PFSK-1 (cell line): ENCODE data around the gene ARHGAP6.

ENCODE experiments used
- FOXP2 ChIP-seq: optimal IDR thresholded peaks from 2 replicates; pipeline ENCODE3; 2011; ENCODE audit warnings: borderline replicate concordance, control low read depth, inconsistent platforms; ENCODE audit not compliant: insufficient read depth; ENCODE audit errors: extremely low read length, extremely low read depth
- POLR2AphosphoS5 ChIP-seq: IDR thresholded peaks from 2 replicates; pipeline ENCODE4 v1.6.1; 2012; ENCODE audit warnings: low read depth, mild to moderate bottlenecking, control low read depth, low read length, moderate library complexity
- SIN3A ChIP-seq: IDR thresholded peaks from 2 replicates; pipeline ENCODE4 v1.6.1; 2012; ENCODE audit warnings: mild to moderate bottlenecking, low read length, moderate library complexity, borderline replicate concordance; ENCODE audit not compliant: insufficient read depth
- TAF1 ChIP-seq: IDR thresholded peaks from 2 replicates; pipeline ENCODE4 v1.6.1; 2012; ENCODE audit warnings: low read length, control low read depth, borderline replicate concordance; ENCODE audit not compliant: insufficient read depth
- TF ChIP-seq, protein P1 (sequence below), 2 experiments: IDR thresholded peaks; 2 replicates each; pipeline versions ENCODE4 v1.6.1 to v1.8.0; 2011 to 2012; ENCODE audit warnings: low read depth in 2 of 2, low read length in 2 of 2, control low read depth in 1 of 2, inconsistent platforms in 1 of 2, mild to moderate bottlenecking in 1 of 2, moderate library complexity in 1 of 2; ENCODE audit not compliant: insufficient read depth in 1 of 2

The ARHGAP6 gene

DNA sequence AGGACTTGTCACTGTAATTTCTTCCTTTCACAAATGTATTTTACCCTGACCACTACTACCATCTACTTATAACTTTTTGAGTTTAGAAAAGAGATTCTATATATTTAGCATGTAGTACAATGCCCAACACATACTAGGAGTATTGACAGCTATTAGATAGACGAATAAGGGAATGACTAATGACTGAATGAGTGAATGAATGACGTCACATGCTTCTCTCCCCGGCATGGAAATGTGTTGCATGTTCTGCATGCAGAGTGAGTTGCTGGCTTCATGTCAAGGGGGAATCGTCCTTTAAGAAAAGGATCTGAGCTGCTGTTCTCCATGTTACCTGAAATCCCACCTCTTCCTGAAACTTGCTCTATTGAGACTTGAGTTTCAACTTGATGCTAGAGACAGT lies 459.9 kb downstream of the ARHGAP6 start:
- TF ChIP-seq SIN3A (no peak), POLR2AphosphoS5 (no peak), TAF1 (no peak), FOXP2 (no peak)
- TF ChIP-seq, protein P1, sequence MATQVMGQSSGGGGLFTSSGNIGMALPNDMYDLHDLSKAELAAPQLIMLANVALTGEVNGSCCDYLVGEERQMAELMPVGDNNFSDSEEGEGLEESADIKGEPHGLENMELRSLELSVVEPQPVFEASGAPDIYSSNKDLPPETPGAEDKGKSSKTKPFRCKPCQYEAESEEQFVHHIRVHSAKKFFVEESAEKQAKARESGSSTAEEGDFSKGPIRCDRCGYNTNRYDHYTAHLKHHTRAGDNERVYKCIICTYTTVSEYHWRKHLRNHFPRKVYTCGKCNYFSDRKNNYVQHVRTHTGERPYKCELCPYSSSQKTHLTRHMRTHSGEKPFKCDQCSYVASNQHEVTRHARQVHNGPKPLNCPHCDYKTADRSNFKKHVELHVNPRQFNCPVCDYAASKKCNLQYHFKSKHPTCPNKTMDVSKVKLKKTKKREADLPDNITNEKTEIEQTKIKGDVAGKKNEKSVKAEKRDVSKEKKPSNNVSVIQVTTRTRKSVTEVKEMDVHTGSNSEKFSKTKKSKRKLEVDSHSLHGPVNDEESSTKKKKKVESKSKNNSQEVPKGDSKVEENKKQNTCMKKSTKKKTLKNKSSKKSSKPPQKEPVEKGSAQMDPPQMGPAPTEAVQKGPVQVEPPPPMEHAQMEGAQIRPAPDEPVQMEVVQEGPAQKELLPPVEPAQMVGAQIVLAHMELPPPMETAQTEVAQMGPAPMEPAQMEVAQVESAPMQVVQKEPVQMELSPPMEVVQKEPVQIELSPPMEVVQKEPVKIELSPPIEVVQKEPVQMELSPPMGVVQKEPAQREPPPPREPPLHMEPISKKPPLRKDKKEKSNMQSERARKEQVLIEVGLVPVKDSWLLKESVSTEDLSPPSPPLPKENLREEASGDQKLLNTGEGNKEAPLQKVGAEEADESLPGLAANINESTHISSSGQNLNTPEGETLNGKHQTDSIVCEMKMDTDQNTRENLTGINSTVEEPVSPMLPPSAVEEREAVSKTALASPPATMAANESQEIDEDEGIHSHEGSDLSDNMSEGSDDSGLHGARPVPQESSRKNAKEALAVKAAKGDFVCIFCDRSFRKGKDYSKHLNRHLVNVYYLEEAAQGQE (IDR thresholded peaks at IDR 0.05; ENCODE audit: insufficient read depth in 1 of 2, low read depth in 2 of 2, low read length in 2 of 2), result no peak

DNA sequence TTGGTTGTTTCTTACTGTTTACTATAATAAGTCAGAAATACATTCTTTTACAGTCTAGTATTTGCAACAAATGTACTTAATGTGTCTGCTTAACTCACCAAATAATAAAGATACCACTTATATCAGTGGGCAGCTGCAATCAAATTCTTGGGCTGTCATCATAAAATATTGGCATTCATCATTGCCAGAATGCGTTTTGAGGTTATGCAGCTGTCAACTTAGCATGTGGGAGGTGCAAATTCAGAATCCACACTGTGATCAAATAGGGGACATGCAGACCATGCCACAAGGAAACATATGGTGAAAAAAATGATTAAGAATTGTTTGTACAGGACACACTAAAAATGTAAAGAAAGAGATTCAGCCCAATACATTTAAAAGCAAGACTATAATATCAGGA lies 468.0 kb downstream of the ARHGAP6 start:
- TF ChIP-seq, protein P1 (IDR thresholded peaks at IDR 0.05; ENCODE audit: insufficient read depth in 1 of 2, low read depth in 2 of 2, low read length in 2 of 2), result no peak
- TF ChIP-seq SIN3A, result no peak
- TF ChIP-seq TAF1, result no peak
- TF ChIP-seq FOXP2, result no peak
- no peak for TF ChIP-seq POLR2AphosphoS5

DNA sequence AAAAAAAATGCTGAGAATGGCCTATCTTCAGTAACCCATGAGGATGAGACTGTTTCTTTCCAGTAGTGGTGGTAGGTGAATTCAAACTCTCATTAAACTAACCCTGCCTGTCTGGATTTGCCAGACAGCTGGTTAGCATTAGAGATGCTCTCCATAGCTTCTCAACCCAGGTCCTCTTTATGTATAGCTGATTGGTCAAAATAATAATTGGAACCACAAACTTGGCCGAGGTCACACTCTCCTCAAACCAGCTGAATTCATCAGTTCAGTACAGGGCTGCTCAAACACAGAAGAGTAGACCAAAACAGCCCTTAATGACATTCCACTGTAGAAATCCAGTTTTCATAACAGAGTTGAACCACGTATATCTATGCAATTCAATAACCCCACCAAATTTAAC lies 469.2 kb downstream of the ARHGAP6 start:
- TF ChIP-seq POLR2AphosphoS5 (no peak), TAF1 (no peak), SIN3A (no peak), FOXP2 (no peak)
- TF ChIP-seq, protein P1 (IDR thresholded peaks at IDR 0.05; ENCODE audit: insufficient read depth in 1 of 2, low read depth in 2 of 2, low read length in 2 of 2), result no peak

- TF ChIP-seq TAF1, result no peak
- TF ChIP-seq SIN3A, result no peak
- TF ChIP-seq, protein P1 (IDR thresholded peaks at IDR 0.05; ENCODE audit: insufficient read depth in 1 of 2, low read depth in 2 of 2, low read length in 2 of 2), result no peak
- TF ChIP-seq POLR2AphosphoS5, result no peak
- TF ChIP-seq FOXP2, result no peak
Measured at GRCh38 chrX:11193035-11193469, 472.7 kb downstream of the ARHGAP6 start.
